ENCODE results near the gene API5.

API5 gene

DNA sequence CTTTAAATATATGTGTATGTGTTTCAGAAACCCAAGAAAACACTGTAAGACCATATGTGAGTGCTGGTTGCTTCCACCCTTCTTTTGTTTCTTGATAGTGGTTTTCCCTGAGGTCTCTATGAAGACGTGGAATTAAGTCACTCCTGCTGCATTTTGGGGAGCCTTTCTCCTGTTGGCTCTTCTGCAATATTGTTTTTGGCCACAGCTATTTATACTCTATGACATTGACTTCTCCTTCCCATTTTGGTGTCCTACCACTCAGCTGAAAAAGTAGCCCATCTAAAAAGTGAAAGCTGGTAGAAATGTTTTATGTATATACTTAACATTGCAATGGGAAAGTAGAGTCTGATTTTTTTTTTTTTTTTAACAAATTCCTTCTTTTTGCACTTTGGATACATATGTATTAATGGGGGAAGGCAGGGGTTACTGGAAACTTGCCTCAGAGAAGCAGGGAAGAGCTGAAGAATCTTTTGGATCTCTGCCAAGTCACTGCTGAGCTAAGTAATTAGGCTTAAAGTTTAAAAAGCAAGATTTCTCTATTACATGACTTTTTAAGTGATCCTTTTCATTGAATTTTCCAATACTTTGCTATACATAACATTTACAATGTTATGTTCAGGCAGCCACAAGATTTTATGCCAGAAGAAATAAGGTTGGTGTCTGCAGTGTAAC lies 48.7 kb downstream of the API5 start:
- H3K36me3 ChIP-seq (ENCODE audit: control insufficient read depth, insufficient read depth, low read length) = peaks cover 6% of the 10 kb centered on the region
- no peaks in the 10 kb centered on the region for H3K27me3 ChIP-seq (replicated peaks; ENCODE audit: control insufficient read depth, insufficient read depth, low read length)
- no peak for DNase-seq (ENCODE audit: extremely low read depth, insufficient read length)
- H3K4me3 ChIP-seq (replicated peaks; ENCODE audit: low read depth, low read length) = peak overlapping the region; percentile 94
- TF ChIP-seq CTCF (IDR thresholded peaks at IDR 0.05; ENCODE audit: insufficient read depth, low read length, poor library complexity, severe bottlenecking) = no peak

GRCh38 chr11:43366677-43367076 lies 54.9 kb downstream of the API5 start:
- no peak overlapping the region for H3K4me3 ChIP-seq (replicated peaks; ENCODE audit: low read depth, low read length)

DNA sequence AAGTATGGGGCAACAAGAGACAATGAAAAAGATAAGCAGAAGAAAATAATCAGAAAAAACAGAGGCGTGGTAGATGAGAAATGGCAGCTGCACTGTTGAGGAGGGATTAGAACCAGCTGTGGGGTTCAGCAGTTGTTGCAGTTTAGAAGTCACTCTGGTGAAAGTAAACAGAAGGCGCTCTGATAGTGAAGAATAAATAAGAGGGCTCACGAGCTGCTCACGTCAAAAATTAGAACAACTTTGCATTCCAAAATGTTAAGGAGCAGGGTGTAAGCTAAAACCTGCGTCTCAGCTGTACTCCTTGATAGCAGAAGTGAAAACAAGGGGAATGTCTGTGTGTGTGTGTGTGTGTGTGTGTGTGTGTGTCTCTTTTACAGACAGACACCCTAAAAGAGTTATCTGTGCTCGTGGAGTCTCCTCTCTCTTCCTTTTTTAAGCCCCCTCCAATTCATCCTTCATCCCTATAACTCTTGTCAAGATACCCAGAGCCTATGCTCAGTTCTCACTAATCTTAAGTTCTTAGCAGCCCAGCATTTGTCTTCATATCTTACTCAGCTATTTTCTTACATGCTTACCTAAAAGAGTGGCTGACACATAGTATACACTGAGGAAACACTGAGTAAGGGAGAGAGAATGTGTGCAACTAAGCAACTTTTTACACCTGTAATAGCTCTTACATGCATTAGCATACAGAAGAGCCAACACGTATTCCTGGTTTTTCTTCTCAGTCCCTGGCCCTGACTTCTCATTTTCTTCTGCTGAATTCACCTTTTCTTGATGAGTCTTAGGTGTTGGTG lies 55.8 kb downstream of the API5 start:
- Histone ChIP-seq H3K36me3 (ENCODE audit: control insufficient read depth, insufficient read depth, low read length) (peaks cover 5% of the 10 kb centered on the region), H3K27me3 (replicated peaks; ENCODE audit: control insufficient read depth, insufficient read depth, low read length) (no peaks in the 10 kb centered on the region), H3K4me3 (replicated peaks; ENCODE audit: low read depth, low read length) (no peak overlapping the region)
- TF ChIP-seq CTCF (IDR thresholded peaks at IDR 0.05; ENCODE audit: insufficient read depth, low read length, poor library complexity, severe bottlenecking) = no peak
- DNase-seq (ENCODE audit: extremely low read depth, insufficient read length) = no peak

More at GRCh38 chr11:43366677-43367076, 54.9 kb downstream of the API5 start:
- Histone ChIP-seq H3K36me3 (ENCODE audit: control insufficient read depth, insufficient read depth, low read length) (peaks cover 6% of the 10 kb centered on the region), H3K27me3 (replicated peaks; ENCODE audit: control insufficient read depth, insufficient read depth, low read length) (no peaks in the 10 kb centered on the region)
- TF ChIP-seq CTCF (IDR thresholded peaks at IDR 0.05; ENCODE audit: insufficient read depth, low read length, poor library complexity, severe bottlenecking) = no peak
- no peak for DNase-seq (ENCODE audit: extremely low read depth, insufficient read length)

DNA sequence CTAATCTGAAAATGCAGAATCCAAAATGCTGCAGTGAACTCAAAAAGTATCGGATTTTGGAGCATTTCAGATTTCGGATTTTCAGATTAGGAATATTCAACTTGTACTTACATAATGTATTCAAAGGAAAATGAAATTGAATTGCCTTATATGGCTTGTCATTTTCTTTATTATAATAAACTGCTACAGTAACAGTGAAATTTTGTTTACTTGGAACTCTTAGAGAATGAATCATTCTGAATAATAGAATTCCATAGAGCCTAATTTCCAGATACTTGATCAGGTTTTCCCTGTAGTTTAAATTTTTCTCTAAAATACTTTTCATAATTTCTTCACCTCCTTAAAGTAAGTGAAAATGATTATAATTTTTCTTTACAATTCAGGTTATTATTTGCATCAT lies 64.3 kb downstream of the API5 start:
- Histone ChIP-seq H3K27me3 (replicated peaks; ENCODE audit: control insufficient read depth, insufficient read depth, low read length) (no peaks in the 10 kb centered on the region), H3K4me3 (replicated peaks; ENCODE audit: low read depth, low read length) (no peak overlapping the region), H3K36me3 (ENCODE audit: control insufficient read depth, insufficient read depth, low read length) (no peaks in the 10 kb centered on the region; the same call in 1 of the 2 replicates)
- DNase-seq (ENCODE audit: extremely low read depth, insufficient read length) = no peak
- no peak for TF ChIP-seq CTCF (IDR thresholded peaks at IDR 0.05; ENCODE audit: insufficient read depth, low read length, poor library complexity, severe bottlenecking)

DNA sequence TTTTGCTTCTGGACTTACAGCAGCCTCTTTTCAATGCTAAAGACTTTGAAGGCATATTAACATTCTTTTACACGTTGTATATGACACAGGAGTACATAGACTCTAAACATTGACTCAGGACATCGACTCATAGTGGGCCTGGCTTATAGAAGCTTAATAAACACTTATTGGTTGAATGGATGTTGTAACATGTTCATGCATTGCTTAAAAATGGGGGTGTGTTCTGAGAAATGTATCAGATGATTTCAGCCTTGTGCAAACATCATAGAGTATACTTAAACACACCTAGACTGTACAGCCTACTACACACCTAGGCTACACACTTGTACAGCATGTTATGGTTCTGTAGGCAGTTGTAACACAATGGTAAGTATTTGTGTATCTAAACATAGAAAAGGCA lies 64.8 kb downstream of the API5 start:
- no peak for DNase-seq (ENCODE audit: extremely low read depth, insufficient read length)
- Histone ChIP-seq H3K4me3 (replicated peaks; ENCODE audit: low read depth, low read length) (no peak overlapping the region), H3K36me3 (ENCODE audit: control insufficient read depth, insufficient read depth, low read length) (peaks cover 1% of the 10 kb centered on the region; the same call in 1 of the 2 replicates), H3K27me3 (replicated peaks; ENCODE audit: control insufficient read depth, insufficient read depth, low read length) (no peaks in the 10 kb centered on the region)
- no peak for TF ChIP-seq CTCF (IDR thresholded peaks at IDR 0.05; ENCODE audit: insufficient read depth, low read length, poor library complexity, severe bottlenecking)

Data from GM06990 (cell line).